HepG2 (cell line): ENCODE measurements around the gene TAF12. TPM values are rescaled to one million over a fixed set of nuclear protein-coding genes. Genes with fewer than 3 reads are reported as not detected.

Experiments used
- ATAD3A ChIP-seq: sonication (generic); formaldehyde crosslinking; IDR thresholded peaks from 2 replicates; pipeline ENCODE4 v1.4.0; 2020; ENCODE audit warnings: missing genetic modification reagents
- CREB1 ChIP-seq, 2 experiments: fragments of 450-650 bp in 1 of 2; IDR thresholded peaks; 2 replicates each; pipeline ENCODE4 v1.6.1; 2016 to 2017; ENCODE audit warnings: control low read depth in 1 of 2, mild to moderate bottlenecking in 1 of 2, missing compliant biosample characterization in 1 of 2, missing genetic modification characterization in 1 of 2
- FOXA3 ChIP-seq: IDR thresholded peaks from 2 replicates; pipeline ENCODE4 v1.6.1; 2016; ENCODE audit warnings: missing genetic modification reagents, missing compliant biosample characterization
- HMGXB3 ChIP-seq: sonication (generic); formaldehyde crosslinking; IDR thresholded peaks from 2 replicates; pipeline ENCODE4 v1.4.0; 2020; ENCODE audit warnings: missing genetic modification reagents, borderline replicate concordance
- KMT2A ChIP-seq: sonication (generic); formaldehyde crosslinking; IDR thresholded peaks from 2 replicates; pipeline ENCODE4 v1.4.0; 2020; ENCODE audit warnings: missing genetic modification reagents
- MEF2D ChIP-seq: sonication (generic); formaldehyde crosslinking; IDR thresholded peaks from 2 replicates; pipeline ENCODE4 v1.5.1; 2020; ENCODE audit warnings: mild to moderate bottlenecking, missing genetic modification reagents
- MIER2 ChIP-seq: IDR thresholded peaks from 2 replicates; pipeline ENCODE4 v1.6.1; 2016; ENCODE audit warnings: missing biosample characterization, missing genetic modification reagents
- NCOA5 ChIP-seq: sonication (generic); formaldehyde crosslinking; IDR thresholded peaks from 2 replicates; pipeline ENCODE4 v1.4.0; 2020; ENCODE audit warnings: missing genetic modification reagents
- NR2F1 ChIP-seq, 2 experiments: fragments of 450-650 bp in 1 of 2; formaldehyde crosslinking in 1 of 2; IDR thresholded peaks; 2 replicates each; pipeline versions ENCODE4 v1.5.0 to v1.6.1; 2016 to 2020; ENCODE audit warnings: mild to moderate bottlenecking in 1 of 2, missing compliant biosample characterization in 1 of 2, missing genetic modification reagents in 1 of 2, moderate library complexity in 1 of 2
- PATZ1 ChIP-seq: sonication (generic); formaldehyde crosslinking; IDR thresholded peaks from 2 replicates; pipeline ENCODE4 v1.4.0; 2020; ENCODE audit warnings: missing genetic modification reagents
- TOE1 ChIP-seq: sonication (generic); formaldehyde crosslinking; IDR thresholded peaks from 2 replicates; pipeline ENCODE4 v1.4.0; 2020; ENCODE audit warnings: mild to moderate bottlenecking, missing genetic modification reagents
- U2AF2 ChIP-seq: fragments of 200-400 bp; formaldehyde crosslinking; IDR thresholded peaks from 2 replicates; pipeline ENCODE4 v1.6.1; 2017; ENCODE audit warnings: low read depth, mild to moderate bottlenecking, low read length
- ZBTB39 ChIP-seq: sonication (generic); formaldehyde crosslinking; IDR thresholded peaks from 2 replicates; pipeline ENCODE4 v1.5.0; 2020; ENCODE audit warnings: missing genetic modification reagents
- ZNF333 ChIP-seq: sonication (generic); formaldehyde crosslinking; IDR thresholded peaks from 2 replicates; pipeline ENCODE4 v1.4.0; 2020; ENCODE audit warnings: mild to moderate bottlenecking, missing genetic modification reagents, borderline replicate concordance
- ZNF430 ChIP-seq: sonication (generic); formaldehyde crosslinking; IDR thresholded peaks from 2 replicates; pipeline ENCODE4 v1.9.0; 2021; ENCODE audit warnings: mild to moderate bottlenecking, missing genetic modification reagents
- polyA plus RNA-seq, 8 experiments: library from polyadenylated mRNA; depleted of rRNA in 3 of 8; stranded (reverse) in 7 of 8; unstranded in 1 of 8; fragments of >200 nt; fragmentation: Illumina TruSeq in 4 of 8; extraction: Trizol in 4 of 8; gene quantifications; 2 replicates each; pipeline versions ENCODE4 v1.2.1 to v1.2.3, GENCODE V29; 2011 to 2016; ENCODE audit warnings: low read depth in 4 of 8, missing spikeins in 1 of 8, mixed read lengths in 1 of 8; ENCODE audit not compliant: insufficient read depth in 1 of 8
- total RNA-seq, 5 experiments: library from RNA; depleted of rRNA; stranded (reverse); fragments of >200 nt; fragmentation: Illumina TruSeq; extraction: Trizol; gene quantifications; 2 replicates each; pipeline ENCODE4 v1.2.3, GENCODE V29; 2016; ENCODE audit warnings: low read depth in 1 of 5
- TF ChIP-seq, protein P1 (sequence below): sonication (generic); formaldehyde crosslinking; IDR thresholded peaks from 2 replicates; pipeline ENCODE4 v1.4.0; 2020; ENCODE audit warnings: missing genetic modification reagents
- TF ChIP-seq, protein P2 (sequence below): IDR thresholded peaks from 2 replicates; pipeline ENCODE4 v1.6.1; 2016; ENCODE audit warnings: low read depth, control low read depth

Gene TAF12
- total and polyA plus RNA-seq, 2 of the 13 experiments (the other 11 are each of a cell fraction or from before 2014, with no cell fraction given) = 16.3 to 17.1 TPM

DNA sequence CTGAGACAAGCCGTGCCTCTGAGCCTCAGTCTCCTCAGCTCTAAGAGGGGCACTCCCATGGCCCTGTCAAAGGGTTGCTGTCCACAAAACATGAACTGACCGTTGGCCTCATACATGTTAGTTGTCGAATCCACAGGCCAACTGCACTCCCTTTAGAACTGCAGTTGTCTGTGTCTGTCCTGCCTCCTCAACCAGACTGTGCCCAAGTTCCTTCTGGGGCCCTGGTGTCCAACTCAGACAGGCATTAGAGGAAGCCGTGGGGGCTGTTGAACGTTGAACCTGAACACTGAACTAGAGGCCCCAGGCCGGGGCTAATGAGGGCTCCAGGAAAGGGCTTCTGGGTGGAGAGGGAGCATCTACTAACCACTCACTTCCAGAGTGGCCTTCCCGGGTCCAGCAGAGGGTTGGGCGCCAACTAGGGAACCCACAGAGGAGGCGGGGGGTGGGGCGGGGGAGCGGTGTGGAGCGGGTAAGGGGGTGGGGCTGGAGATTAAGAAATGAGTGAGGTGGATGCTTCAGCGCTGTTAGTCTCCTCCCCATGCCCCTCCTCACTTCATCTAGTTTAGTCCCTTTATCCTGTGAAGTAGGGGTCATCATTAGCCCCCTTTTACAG is 51.1 kb downstream of the TAF12 start, which contains the start of gene RAB42 (continued):
- TF ChIP-seq HMGXB3 (CRISPR knock-in tag) = 0 out of 2 replicates have a peak, but pooled peaks have one; percentile 52
- peak; percentile 68 for TF ChIP-seq PATZ1
- no peak for TF ChIP-seq NCOA5 (CRISPR knock-in tag)
- TF ChIP-seq NR2F1 (CRISPR knock-in tag; IDR thresholded peaks at IDR 0.05) = 0 out of 4 replicates have a peak, but pooled peaks of 1 of the 2 experiments have one; percentile 13
- 0 out of 2 replicates have a peak, but pooled peaks have one; percentile 11 for TF ChIP-seq MIER2 (CRISPR knock-in tag)
- TF ChIP-seq ZNF430 (CRISPR knock-in tag) = peak; percentile 66; the same call in 1 of the 2 replicates
- TF ChIP-seq MEF2D = peak; percentile 32; the same call in 1 of the 2 replicates
- TF ChIP-seq, protein P1, sequence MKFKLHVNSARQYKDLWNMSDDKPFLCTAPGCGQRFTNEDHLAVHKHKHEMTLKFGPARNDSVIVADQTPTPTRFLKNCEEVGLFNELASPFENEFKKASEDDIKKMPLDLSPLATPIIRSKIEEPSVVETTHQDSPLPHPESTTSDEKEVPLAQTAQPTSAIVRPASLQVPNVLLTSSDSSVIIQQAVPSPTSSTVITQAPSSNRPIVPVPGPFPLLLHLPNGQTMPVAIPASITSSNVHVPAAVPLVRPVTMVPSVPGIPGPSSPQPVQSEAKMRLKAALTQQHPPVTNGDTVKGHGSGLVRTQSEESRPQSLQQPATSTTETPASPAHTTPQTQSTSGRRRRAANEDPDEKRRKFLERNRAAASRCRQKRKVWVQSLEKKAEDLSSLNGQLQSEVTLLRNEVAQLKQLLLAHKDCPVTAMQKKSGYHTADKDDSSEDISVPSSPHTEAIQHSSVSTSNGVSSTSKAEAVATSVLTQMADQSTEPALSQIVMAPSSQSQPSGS = 0 out of 2 replicates have a peak, but pooled peaks have one; percentile 25
- no peak for TF ChIP-seq CREB1 (IDR thresholded peaks at IDR 0.05)
- TF ChIP-seq CREB1 (CRISPR knock-in tag; IDR thresholded peaks at IDR 0.05) = peak; percentile 63
- TF ChIP-seq KMT2A (CRISPR knock-in tag) = 0 out of 2 replicates have a peak, but pooled peaks have one; percentile 22
- TF ChIP-seq FOXA3 (CRISPR knock-in tag) = no peak
- TF ChIP-seq U2AF2 = no peak
- TF ChIP-seq, protein P2, sequence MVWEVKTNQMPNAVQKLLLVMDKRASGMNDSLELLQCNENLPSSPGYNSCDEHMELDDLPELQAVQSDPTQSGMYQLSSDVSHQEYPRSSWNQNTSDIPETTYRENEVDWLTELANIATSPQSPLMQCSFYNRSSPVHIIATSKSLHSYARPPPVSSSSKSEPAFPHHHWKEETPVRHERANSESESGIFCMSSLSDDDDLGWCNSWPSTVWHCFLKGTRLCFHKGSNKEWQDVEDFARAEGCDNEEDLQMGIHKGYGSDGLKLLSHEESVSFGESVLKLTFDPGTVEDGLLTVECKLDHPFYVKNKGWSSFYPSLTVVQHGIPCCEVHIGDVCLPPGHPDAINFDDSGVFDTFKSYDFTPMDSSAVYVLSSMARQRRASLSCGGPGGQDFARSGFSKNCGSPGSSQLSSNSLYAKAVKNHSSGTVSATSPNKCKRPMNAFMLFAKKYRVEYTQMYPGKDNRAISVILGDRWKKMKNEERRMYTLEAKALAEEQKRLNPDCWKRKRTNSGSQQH (CRISPR knock-in tag) = no peak
- TF ChIP-seq ZNF333 (CRISPR knock-in tag) = 0 out of 2 replicates have a peak, but pooled peaks have one; percentile 68
- no peak for TF ChIP-seq ZBTB39 (CRISPR knock-in tag)
- TF ChIP-seq TOE1 (CRISPR knock-in tag) = no peak
- TF ChIP-seq ATAD3A (CRISPR knock-in tag) = no peak
